ENCODE results near the gene NPC1L1.

Gene NPC1L1

GRCh38 chr7:44519546-44519945 lies 21.6 kb downstream of the NPC1L1 start:
- no peaks in the 10 kb centered on the region for H3K27me3 ChIP-seq (ENCODE audit: insufficient read depth, low read depth)
- no peaks in the 10 kb centered on the region for H4K20me1 ChIP-seq (ENCODE audit: insufficient read depth)
- H3K9ac ChIP-seq, result no peak overlapping the region
- no peaks in the 10 kb centered on the region for H3K36me3 ChIP-seq (ENCODE audit: insufficient read depth)
- H3K4me1 ChIP-seq (ENCODE audit: low read depth, poor library complexity, severe bottlenecking), result no peaks in the 10 kb centered on the region
- TF ChIP-seq, protein P1, sequence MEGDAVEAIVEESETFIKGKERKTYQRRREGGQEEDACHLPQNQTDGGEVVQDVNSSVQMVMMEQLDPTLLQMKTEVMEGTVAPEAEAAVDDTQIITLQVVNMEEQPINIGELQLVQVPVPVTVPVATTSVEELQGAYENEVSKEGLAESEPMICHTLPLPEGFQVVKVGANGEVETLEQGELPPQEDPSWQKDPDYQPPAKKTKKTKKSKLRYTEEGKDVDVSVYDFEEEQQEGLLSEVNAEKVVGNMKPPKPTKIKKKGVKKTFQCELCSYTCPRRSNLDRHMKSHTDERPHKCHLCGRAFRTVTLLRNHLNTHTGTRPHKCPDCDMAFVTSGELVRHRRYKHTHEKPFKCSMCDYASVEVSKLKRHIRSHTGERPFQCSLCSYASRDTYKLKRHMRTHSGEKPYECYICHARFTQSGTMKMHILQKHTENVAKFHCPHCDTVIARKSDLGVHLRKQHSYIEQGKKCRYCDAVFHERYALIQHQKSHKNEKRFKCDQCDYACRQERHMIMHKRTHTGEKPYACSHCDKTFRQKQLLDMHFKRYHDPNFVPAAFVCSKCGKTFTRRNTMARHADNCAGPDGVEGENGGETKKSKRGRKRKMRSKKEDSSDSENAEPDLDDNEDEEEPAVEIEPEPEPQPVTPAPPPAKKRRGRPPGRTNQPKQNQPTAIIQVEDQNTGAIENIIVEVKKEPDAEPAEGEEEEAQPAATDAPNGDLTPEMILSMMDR (conservative IDR thresholded peaks at IDR 0.05; ENCODE audit: low read depth, low read length), result no peak
- no peak overlapping the region for H2AFZ ChIP-seq (ENCODE audit: low read depth)
- no peak overlapping the region for H3K4me2 ChIP-seq
- H3K79me2 ChIP-seq (ENCODE audit: insufficient read depth, low read depth), result no peaks in the 10 kb centered on the region
- H3K4me3 ChIP-seq (IDR thresholded peaks at IDR 0.05; ENCODE audit: insufficient read depth, low read depth, low read length), result no peak overlapping the region
- no peak overlapping the region for H3K27ac ChIP-seq

DNA sequence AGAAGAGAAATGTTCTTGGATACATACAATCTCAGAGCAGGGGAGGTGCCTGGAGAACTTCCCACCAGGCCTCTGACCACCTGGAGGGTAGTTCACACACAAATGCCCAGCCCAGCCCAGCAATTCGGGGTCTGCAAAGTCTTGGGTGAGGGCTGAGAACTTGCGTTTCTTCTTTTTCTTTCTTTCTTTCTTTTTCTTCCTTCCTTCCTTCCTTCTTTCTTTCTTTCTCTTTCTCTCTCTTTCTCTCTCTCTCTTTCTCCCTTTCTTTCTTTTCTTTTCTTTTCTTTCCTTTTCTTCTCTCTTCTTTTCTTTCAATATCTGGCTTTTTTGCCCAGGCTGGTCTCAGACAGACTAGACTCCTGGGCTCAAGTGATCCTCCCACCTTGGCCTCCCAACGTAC lies 22.4 kb downstream of the NPC1L1 start:
- Histone ChIP-seq H3K36me3 (ENCODE audit: insufficient read depth) (no peaks in the 10 kb centered on the region), H3K4me1 (ENCODE audit: low read depth, poor library complexity, severe bottlenecking) (no peaks in the 10 kb centered on the region), H3K27ac (no peak overlapping the region), H3K79me2 (ENCODE audit: insufficient read depth, low read depth) (no peaks in the 10 kb centered on the region), H3K4me2 (no peak overlapping the region), H3K9ac (no peak overlapping the region), H3K4me3 (IDR thresholded peaks at IDR 0.05; ENCODE audit: insufficient read depth, low read depth, low read length) (no peak overlapping the region), H3K27me3 (ENCODE audit: insufficient read depth, low read depth) (no peaks in the 10 kb centered on the region), H4K20me1 (ENCODE audit: insufficient read depth) (no peaks in the 10 kb centered on the region), H2AFZ (ENCODE audit: low read depth) (no peak overlapping the region)
- TF ChIP-seq, protein P1 (conservative IDR thresholded peaks at IDR 0.05; ENCODE audit: low read depth, low read length), result no peak

DNA sequence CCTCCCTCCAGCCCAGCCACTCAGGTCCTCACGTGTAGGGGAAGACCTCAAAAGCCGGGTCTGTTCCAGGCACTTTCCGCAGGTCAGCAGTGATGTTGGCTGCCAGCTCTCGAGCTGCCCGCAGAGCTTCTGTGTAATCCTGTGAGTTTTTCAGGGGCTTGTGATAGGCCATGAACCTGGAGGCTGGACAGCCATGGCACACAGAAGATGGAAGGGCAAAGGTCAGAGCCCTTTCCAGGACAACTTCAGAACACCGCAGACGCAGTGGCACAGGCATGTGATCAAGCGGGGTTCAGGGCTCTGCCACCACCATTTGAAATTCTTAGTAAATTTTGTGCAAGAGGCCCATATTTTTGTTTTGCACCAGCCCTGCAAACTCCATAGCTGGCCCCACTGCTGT lies 24.0 kb downstream of the NPC1L1 start:
- no peak overlapping the region for H3K4me2 ChIP-seq
- H2AFZ ChIP-seq (ENCODE audit: low read depth), result no peak overlapping the region
- no peaks in the 10 kb centered on the region for H3K36me3 ChIP-seq (ENCODE audit: insufficient read depth)
- H3K27me3 ChIP-seq (ENCODE audit: insufficient read depth, low read depth), result no peaks in the 10 kb centered on the region
- no peak overlapping the region for H3K4me3 ChIP-seq (IDR thresholded peaks at IDR 0.05; ENCODE audit: insufficient read depth, low read depth, low read length)
- H3K27ac ChIP-seq, result no peak overlapping the region
- H3K9ac ChIP-seq, result no peak overlapping the region
- no peaks in the 10 kb centered on the region for H3K4me1 ChIP-seq (ENCODE audit: low read depth, poor library complexity, severe bottlenecking)
- H3K79me2 ChIP-seq (ENCODE audit: insufficient read depth, low read depth), result no peaks in the 10 kb centered on the region
- H4K20me1 ChIP-seq (ENCODE audit: insufficient read depth), result no peaks in the 10 kb centered on the region
- TF ChIP-seq, protein P1 (conservative IDR thresholded peaks at IDR 0.05; ENCODE audit: low read depth, low read length), result no peak

DNA sequence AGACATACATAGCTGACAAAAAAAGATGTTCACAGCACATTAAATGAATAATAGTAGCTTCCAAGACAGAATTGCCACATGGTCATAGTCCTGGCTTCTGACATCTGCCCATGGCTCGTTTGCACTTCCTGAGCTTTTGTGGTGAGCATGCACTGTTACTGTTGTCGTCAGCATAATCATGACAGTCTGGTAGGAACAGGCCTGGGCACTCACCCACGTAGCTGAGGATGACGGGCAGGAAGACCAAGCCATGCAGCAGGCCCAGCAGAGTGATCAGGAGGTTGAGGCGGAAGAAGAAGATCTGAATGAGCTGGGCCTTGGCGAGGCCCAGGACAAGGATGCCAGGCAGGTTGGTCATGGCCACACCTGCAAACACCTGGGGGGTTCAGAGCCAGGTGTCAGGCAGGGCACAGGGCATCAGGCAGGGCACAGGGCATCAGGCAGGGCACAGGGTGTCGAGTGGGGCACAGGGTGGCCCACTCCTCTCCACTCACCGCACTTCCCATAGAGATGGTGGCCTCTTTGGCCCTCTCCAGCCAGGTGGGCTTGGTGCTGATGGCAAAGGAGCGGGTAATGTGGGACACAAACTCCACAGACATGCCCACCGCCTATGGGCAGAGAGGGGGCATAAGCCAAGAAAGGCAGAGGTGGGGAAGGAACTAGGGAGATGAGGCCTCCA lies 25.4 kb downstream of the NPC1L1 start:
- Histone ChIP-seq H3K4me2 (no peak overlapping the region), H3K36me3 (ENCODE audit: insufficient read depth) (no peaks in the 10 kb centered on the region), H3K4me1 (ENCODE audit: low read depth, poor library complexity, severe bottlenecking) (no peaks in the 10 kb centered on the region), H3K9ac (no peak overlapping the region), H4K20me1 (ENCODE audit: insufficient read depth) (no peaks in the 10 kb centered on the region), H3K27ac (no peak overlapping the region), H3K4me3 (IDR thresholded peaks at IDR 0.05; ENCODE audit: insufficient read depth, low read depth, low read length) (no peak overlapping the region), H3K27me3 (ENCODE audit: insufficient read depth, low read depth) (no peaks in the 10 kb centered on the region), H3K79me2 (ENCODE audit: insufficient read depth, low read depth) (no peaks in the 10 kb centered on the region), H2AFZ (ENCODE audit: low read depth) (no peak overlapping the region)
- TF ChIP-seq, protein P1 (conservative IDR thresholded peaks at IDR 0.05; ENCODE audit: low read depth, low read length), result no peak
